SK-N-MC (cell line): Measurements from ENCODE around the gene ZNF638.

Experiments
- EZH2 ChIP-seq: fragments of 200-600 bp; sonication (generic); IDR thresholded peaks from one replicate; pipeline ENCODE4 v1.6.1; 2017; ENCODE audit warnings: antibody characterized with exemption
- POLR2AphosphoS5 ChIP-seq: IDR thresholded peaks from 2 replicates; pipeline ENCODE4 v1.6.1; 2012; ENCODE audit warnings: mild to moderate bottlenecking, low read depth, low read length, borderline replicate concordance

- TF ChIP-seq POLR2AphosphoS5 (no peak), EZH2 (no peak)
These were observed 152.8 kb downstream of the ZNF638 start for GRCh38 chr2:71484354-71484753.
